Activated naive CD4-positive, alpha-beta T cell treated with anti-CD3 and anti-CD28 coated beads, Interleukin-2, amount 10 ng/mL, durations not matched to agents 7 days and 5 days (primary cell): ENCODE measurements around the gene KIAA1614.
"Not testable (repeated sequence)": the region's sequence is repeated elsewhere in the genome, so short reads cannot be mapped to it uniquely, and the experiment has no call there.

Experiments used
- CTCF ChIA-PET: fragments of 350-600 bp; sonication (Branson Sonifier 250); formaldehyde crosslinking; loops from one replicate; lab custom pipeline; 2021; ENCODE audit warnings: antibody characterized with exemption; lab: Charles Lee
- DNase-seq: peaks from one replicate; pipeline ENCODE4 v3.0.0-alpha.2; 2020
- H3K27ac Mint-ChIP-seq: one replicate; pipeline ENCODE4 v1.8.0; 2021; ENCODE audit warnings: mild to moderate bottlenecking, moderate library complexity, mixed read lengths
- H3K27me3 Mint-ChIP-seq: one replicate; pipeline ENCODE4 v1.8.0; 2021; ENCODE audit warnings: mild to moderate bottlenecking, mixed read lengths
- H3K36me3 Mint-ChIP-seq: one replicate; pipeline ENCODE4 v1.8.0; 2021; ENCODE audit warnings: mixed read lengths
- H3K4me1 Mint-ChIP-seq: one replicate; pipeline ENCODE4 v1.8.0; 2021; ENCODE audit warnings: mixed read lengths
- H3K4me3 Mint-ChIP-seq: one replicate; pipeline ENCODE4 v1.8.0; 2021; ENCODE audit warnings: mild to moderate bottlenecking, moderate library complexity, mixed read lengths
- H3K9me3 Mint-ChIP-seq: one replicate; pipeline ENCODE4 v1.8.0; 2021; ENCODE audit warnings: mixed read lengths

Gene KIAA1614

DNA sequence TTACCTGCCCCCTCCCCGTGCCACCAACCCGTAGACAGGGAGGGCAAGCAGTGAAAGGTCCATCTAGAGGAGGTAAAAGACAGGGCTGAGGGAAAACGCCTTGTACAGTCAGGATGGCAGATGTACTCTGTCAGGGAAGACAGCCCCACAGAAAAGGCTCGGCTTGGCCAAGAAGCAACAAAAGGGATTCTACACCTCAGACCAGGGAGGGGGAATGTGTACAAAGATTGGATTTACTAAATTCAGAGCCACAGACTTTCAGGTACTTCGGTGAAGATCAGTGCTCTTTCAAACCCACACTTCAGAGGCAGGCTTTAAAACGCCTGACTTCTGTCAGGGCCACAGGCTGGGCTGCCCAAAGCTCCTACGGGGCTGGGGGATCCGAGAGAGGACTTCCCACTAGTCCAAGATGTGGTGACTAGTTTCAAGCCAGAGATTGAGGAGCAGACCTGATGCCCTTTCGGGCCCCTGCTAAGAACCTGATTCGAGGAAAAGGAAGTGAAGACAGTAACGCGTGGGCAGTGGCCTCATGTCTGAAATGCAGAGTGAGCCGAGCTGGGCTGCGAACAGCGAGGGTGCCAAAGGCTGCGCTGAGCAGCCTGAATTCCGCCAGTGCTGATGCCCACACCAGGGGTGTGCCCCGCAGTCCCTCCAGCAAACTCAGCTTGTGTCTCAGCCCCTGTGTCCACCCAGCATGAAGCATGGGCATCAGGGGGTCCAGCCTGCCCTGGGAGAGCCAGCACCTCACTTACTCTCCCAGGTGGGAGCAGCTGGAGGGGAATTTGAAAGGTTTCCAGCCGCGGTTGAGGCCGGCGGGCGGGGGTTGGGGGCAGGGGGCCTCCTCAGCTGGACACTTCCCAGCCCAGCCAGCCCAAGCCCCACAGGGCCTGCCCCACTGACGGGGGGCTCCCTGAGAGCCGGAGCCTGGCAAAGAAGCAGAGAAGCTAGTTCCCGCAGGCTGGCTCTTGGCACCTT is 36.2 kb downstream of the KIAA1614 start:
- peaks cover 28% of the 10 kb centered on the region for H3K36me3 Mint-ChIP-seq

DNA sequence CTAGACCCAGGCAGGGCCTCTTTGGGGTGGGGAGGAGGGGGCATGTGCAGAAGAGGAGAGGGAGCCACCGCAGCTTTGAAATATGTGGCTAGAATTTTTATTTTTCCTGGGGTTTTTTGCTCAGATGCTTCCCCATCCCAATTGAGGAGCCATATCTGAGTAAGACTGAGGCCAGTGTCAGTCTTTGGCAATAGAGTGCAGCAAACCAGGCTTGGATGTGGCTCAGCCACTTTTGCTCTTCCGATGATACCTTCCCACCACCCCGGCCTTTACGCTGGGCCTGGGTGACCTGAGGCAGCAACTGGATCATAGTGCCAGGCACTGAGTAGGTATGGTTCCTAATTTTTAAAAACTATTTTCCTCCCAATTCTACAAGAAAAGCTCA is 36.9 kb downstream of the KIAA1614 start:
- no peak overlapping the region for H3K4me3 Mint-ChIP-seq
- peaks cover 28% of the 10 kb centered on the region for H3K36me3 Mint-ChIP-seq
- H3K9me3 Mint-ChIP-seq: peaks cover 27% of the 10 kb centered on the region
- peaks cover 18% of the 10 kb centered on the region for H3K4me1 Mint-ChIP-seq
- CTCF ChIA-PET: no interaction called here
- no peaks in the 10 kb centered on the region for H3K27me3 Mint-ChIP-seq
- no peak for DNase-seq
- no peak overlapping the region for H3K27ac Mint-ChIP-seq

More for the DNA sequence above, 36.2 kb downstream of the KIAA1614 start:
- DNase-seq: no peak
- H3K4me1 Mint-ChIP-seq: peaks cover 17% of the 10 kb centered on the region
- H3K27me3 Mint-ChIP-seq: no peaks in the 10 kb centered on the region
- H3K9me3 Mint-ChIP-seq: peaks cover 27% of the 10 kb centered on the region
- H3K4me3 Mint-ChIP-seq: no peak overlapping the region
- H3K27ac Mint-ChIP-seq: no peak overlapping the region
- CTCF ChIA-PET: no interaction called here

DNA sequence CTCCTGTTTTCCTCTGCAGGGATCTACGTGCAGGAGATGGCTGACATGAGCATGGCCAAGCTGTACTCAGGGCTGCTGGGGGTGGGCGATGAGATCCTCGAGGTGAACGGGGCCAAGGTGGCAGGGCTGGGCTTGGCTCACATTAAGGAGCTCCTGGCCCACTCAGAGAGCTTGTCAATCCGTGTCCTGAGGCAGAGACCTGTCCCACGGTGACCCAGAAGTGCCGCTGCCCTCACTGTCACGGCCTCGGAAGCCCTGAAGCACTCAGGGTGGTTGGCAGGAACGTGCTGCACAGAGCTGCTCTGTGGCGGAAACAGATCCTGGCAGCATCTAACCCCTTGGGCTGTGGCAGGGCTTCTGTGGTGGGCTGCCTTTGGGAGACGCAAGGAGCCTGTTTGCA is 37.6 kb downstream of the KIAA1614 start:
- CTCF ChIA-PET: no interaction called here
- Mint-ChIP-seq H3K4me3 (no peak overlapping the region), H3K9me3 (peaks cover 27% of the 10 kb centered on the region), H3K27me3 (no peaks in the 10 kb centered on the region), H3K36me3 (peaks cover 28% of the 10 kb centered on the region), H3K4me1 (peaks cover 18% of the 10 kb centered on the region), H3K27ac (no peak overlapping the region)
- no peak for DNase-seq

DNA sequence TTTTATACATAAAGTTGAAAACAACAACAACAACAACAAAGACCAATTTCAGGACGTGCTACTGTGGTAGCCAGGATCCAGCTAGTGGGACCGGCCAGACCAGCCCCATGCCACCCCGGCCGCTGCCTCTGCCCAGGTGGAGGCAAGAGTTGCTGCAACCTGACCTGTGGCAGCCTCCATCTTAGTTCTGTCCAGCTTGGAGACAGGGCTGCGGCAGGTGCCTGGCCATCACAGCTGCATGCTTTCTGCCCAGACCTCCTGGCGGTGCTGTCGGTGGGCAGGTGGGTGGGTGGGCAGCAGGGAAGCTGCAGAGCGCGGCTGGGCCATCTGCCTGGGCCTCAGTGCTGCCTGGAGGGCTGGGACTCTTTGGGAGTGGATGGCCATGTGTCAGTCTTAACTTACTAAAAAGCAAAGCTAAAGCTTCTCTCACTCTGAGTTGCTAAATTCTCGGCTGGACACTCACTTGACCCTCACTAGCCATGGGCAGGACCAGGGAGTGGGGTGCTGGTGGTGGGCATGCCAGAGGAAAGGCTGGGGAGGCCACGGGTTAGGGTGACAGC is 38.6 kb downstream of the KIAA1614 start:
- H3K36me3 Mint-ChIP-seq: peaks cover 24% of the 10 kb centered on the region
- CTCF ChIA-PET: interaction anchor here (1.8 kb wide), 1 partner anchor 215 kb away, joined by 4 read pairs; no protein-coding TSS in a partner anchor

DNA sequence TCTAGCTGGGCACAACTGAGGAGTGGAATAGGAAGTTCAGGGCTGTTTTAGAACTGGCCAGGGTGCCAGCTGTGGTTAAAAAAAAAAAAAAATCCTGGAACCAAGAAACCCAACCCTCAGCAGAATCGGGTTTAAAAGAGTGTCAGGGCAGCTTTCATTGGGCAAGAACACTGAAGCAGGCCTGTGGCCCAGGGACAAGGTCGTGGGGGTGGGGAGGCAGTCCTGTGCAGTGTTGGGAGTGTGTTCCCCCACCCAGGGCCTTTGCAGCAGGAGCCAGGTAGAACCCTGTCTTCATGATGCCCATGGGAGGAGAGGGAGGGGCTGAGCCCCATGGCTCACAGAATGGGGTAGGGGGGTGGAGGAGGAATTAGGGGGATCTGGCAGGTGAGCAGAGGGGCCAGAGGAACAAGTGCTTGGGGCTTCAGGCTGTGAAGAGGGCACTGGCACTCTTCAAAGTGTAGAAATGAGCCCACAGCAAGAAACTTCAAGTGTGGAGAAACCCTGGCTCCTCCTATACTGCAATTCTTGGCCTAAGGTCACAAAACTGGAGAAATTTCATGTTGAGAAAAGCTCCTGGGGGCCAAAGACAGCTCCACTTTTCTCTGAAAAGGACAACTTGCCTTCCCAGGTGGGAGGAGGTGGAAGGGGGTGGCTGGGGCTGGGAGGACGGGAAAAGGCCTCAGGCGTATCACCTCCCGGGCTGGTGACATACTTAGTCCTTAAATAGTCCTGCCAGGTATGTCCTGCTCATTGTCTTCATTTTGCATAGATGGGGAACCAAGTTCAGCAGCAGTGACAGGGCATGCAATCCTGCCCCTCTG is 39.3 kb downstream of the KIAA1614 start:
- Mint-ChIP-seq H3K36me3 (peaks cover 17% of the 10 kb centered on the region), H3K4me1 (peaks cover 8% of the 10 kb centered on the region), H3K27me3 (no peaks in the 10 kb centered on the region), H3K9me3 (peaks cover 16% of the 10 kb centered on the region), H3K4me3 (no peak overlapping the region), H3K27ac (no peak overlapping the region)
- CTCF ChIA-PET: interaction anchor here (1.8 kb wide), 1 partner anchor 214 kb away, joined by 4 read pairs; no protein-coding TSS in a partner anchor
- no peak for DNase-seq

More for the DNA sequence above, 38.6 kb downstream of the KIAA1614 start:
- peaks cover 24% of the 10 kb centered on the region for H3K9me3 Mint-ChIP-seq
- H3K27ac Mint-ChIP-seq: no peak overlapping the region
- no peaks in the 10 kb centered on the region for H3K27me3 Mint-ChIP-seq
- H3K4me1 Mint-ChIP-seq: peaks cover 15% of the 10 kb centered on the region
- no peak for DNase-seq
- H3K4me3 Mint-ChIP-seq: no peak overlapping the region

DNA sequence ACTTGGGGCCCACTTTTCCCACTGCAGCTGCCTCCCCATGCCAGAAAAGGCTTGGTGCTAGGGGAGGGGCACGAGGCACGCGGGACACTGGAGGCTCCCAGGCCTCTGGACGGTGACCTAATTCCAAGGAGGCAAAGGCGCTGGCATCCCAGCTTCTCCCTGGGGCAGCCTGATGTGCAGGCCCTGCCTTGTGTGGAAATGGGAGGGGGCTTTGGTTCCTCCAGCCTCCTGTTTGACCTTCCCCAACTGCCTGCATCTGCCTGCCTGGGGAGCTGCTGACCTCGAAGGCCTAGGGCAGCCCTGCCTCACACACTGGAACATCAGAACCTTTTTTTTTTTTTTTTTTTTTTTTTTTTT is 39.9 kb downstream of the KIAA1614 start:
- peaks cover 14% of the 10 kb centered on the region for H3K36me3 Mint-ChIP-seq
- CTCF ChIA-PET: interaction anchor here (1.8 kb wide), 1 partner anchor 214 kb away, joined by 4 read pairs; no protein-coding TSS in a partner anchor
- H3K4me3 Mint-ChIP-seq: no peak overlapping the region
- DNase-seq: no peak
- no peaks in the 10 kb centered on the region for H3K27me3 Mint-ChIP-seq
- H3K9me3 Mint-ChIP-seq: peaks cover 10% of the 10 kb centered on the region
- H3K27ac Mint-ChIP-seq: no peak overlapping the region
- peaks cover 6% of the 10 kb centered on the region for H3K4me1 Mint-ChIP-seq

DNA sequence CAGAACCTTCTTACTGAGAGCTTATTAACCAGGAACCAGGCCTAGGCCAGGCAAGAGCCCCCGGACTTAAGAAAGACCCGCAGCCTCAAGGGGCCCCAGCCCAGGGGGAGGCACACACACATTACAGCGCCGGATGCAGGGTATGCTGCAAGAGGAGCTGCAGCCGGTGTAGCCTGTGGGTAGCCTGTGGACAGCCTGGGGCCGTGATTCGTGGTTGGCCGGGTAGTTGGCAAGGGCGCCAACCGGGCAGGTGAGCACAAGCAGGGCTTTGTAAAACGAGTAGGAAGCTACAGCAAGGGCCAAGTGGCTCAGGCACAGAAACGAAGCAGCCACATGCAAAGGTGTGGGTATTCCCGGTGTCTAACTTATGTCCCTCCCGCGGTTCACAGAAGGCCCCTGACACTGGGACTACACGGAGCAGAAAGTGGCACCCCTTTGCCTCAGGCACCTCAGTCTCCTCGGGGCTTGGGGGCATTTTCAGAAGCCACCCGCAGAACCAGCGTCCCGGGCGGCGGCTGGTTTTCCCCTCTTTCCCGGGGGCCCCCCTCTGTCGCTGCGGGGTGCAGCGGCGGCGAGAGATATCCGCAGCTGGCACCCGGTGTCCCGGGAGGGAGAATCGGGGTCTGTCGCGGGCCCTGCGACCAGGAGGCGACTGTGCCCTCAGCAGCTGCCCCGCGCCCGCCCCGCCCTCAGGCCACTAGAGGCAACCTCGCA is 40.8 kb downstream of the KIAA1614 start:
- Mint-ChIP-seq H3K36me3 (peaks cover 10% of the 10 kb centered on the region), H3K9me3 (peaks cover 5% of the 10 kb centered on the region), H3K27ac (no peak overlapping the region), H3K27me3 (no peaks in the 10 kb centered on the region), H3K4me1 (peaks cover 6% of the 10 kb centered on the region), H3K4me3 (peak overlapping the region; percentile 62)
- DNase-seq: no peak
- CTCF ChIA-PET: interaction anchor here (1.8 kb wide), 1 partner anchor 213 kb away, joined by 4 read pairs; no protein-coding TSS in a partner anchor

DNA sequence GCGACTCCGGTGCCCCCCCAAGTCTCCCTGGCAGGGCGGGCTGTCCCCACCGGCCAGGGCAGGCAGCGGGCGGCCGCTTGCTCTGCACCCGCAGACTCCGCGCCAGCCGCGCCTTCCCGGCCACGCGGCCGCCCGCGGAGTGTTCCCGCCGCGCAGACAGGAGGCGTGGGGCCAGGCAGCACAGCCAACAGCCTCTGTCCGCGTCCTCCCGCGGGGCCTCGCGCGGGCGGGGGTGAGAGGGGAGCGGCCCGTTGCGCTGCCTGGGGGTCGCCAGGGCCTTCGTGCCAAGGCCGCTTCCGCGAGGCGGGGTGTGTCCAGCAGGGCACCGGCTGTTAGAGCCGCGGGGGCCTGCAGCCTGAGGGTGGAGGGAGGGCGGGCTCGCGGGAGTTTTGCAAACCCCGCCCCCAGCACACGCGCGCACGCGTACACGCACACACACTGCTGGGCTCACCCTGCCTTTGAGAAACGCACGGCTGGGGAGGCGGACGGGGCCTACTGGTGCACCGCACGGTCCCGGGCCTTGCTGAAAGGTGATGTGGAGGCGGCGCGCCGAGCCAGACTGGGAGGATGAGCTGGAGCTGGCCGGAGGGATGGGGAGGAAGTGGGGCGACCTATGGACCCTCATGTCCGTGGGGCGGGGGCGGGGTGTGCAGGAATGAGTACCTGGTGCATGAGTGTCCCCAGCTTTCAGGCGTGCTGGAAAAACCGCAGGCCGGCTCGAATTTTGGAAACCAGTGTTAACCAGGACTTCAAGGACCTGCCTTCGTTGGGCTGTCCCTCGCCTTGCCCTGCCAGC is 41.5 kb downstream of the KIAA1614 start:
- Mint-ChIP-seq H3K4me3 (peak overlapping the region; percentile 55), H3K27me3 (no peaks in the 10 kb centered on the region), H3K9me3 (no peaks in the 10 kb centered on the region), H3K36me3 (peaks cover 10% of the 10 kb centered on the region), H3K4me1 (peaks cover 6% of the 10 kb centered on the region), H3K27ac (no peak overlapping the region)
- CTCF ChIA-PET: interaction anchor here (1.2 kb wide), 1 partner anchor 14 kb away, joined by 4 read pairs; no protein-coding TSS in a partner anchor
- peak; percentile 76 for DNase-seq

DNA sequence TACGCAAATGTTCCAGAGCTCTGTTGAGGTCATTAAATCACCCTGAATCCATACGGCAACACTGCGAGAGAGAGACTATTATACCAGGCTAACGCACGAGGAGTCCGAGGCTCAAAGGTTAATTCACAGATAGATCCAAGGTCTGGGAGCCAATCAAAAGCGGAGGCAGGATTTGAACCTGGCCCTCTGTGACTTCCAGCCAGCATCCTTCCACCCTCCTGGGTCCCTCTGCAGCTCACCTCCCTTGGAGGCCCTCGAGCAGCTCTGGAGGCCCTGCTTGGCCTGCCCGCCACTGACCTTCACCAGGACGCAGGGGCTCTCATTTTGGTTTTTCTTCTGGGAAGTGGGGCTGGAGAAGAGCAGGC is 42.1 kb downstream of the KIAA1614 start:
- H3K27ac Mint-ChIP-seq: no peak overlapping the region
- H3K36me3 Mint-ChIP-seq: peaks cover 14% of the 10 kb centered on the region
- CTCF ChIA-PET: interaction anchor here (1.2 kb wide), 1 partner anchor 14 kb away, joined by 4 read pairs; no protein-coding TSS in a partner anchor
- peaks cover 6% of the 10 kb centered on the region for H3K4me1 Mint-ChIP-seq
- H3K4me3 Mint-ChIP-seq: peak overlapping the region; percentile 55
- no peaks in the 10 kb centered on the region for H3K27me3 Mint-ChIP-seq
- H3K9me3 Mint-ChIP-seq: no peaks in the 10 kb centered on the region
- DNase-seq: no peak

DNA sequence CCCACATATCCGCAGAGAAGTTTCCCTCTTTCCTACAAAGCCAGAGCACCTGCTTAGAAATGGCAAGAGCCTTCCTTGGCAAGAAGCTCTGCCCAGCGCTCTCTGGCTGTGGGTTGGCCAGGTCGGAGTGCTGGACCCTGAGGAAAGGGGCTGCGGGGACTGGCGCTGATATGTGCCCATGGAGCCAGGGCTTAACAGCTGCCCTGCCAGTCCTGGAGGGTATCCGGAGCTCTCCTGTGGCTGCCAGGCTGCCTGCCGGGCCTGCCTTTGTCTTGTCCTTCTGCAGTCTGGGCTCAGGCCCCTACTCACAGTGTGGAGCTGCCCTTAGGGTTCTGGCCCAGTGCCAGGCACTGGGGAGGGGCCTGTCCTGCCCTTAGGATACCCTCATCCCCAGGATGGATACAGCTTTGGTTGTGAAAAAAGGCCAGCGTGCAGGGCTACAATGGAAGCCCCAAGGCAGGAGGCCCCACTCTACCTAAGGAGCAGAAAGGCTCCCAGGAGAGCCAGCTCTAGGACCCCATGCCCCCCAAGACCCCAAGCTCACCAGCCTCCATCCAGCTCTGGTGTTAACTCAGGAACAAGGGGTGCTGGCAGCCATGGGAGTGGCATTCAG is 43.4 kb downstream of the KIAA1614 start:
- Mint-ChIP-seq H3K4me1 (peaks cover 6% of the 10 kb centered on the region), H3K4me3 (no peak overlapping the region), H3K27me3 (no peaks in the 10 kb centered on the region), H3K9me3 (peaks cover 3% of the 10 kb centered on the region), H3K27ac (no peak overlapping the region), H3K36me3 (peaks cover 21% of the 10 kb centered on the region)
- DNase-seq: no peak
- CTCF ChIA-PET: no interaction called here

DNA sequence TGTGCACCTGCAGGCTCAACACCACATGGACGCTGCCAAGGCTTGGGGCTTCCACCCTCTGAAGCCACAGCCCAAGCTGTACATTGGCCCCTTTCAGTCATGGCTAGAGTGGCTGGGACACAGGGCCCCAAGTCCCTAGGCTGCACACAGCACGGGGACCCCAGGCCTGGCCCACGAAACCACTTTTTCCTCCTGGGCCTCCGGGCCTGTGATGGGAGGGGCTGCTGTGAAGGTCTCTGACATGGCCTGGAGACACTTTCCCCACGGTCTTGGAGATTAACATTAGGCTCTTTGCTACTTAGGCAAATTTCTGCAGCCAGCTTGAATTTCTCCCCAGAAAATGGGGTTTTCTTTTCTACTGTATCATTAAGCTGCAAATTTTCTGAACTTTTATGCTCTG is 46.9 kb downstream of the KIAA1614 start:
- H3K4me3 Mint-ChIP-seq, DNase-seq, CTCF ChIA-PET, H3K4me1 Mint-ChIP-seq, H3K9me3 Mint-ChIP-seq, H3K27ac Mint-ChIP-seq, H3K27me3 Mint-ChIP-seq: not testable (repeated sequence)
- H3K36me3 Mint-ChIP-seq: peaks cover 24% of the 10 kb centered on the region

DNA sequence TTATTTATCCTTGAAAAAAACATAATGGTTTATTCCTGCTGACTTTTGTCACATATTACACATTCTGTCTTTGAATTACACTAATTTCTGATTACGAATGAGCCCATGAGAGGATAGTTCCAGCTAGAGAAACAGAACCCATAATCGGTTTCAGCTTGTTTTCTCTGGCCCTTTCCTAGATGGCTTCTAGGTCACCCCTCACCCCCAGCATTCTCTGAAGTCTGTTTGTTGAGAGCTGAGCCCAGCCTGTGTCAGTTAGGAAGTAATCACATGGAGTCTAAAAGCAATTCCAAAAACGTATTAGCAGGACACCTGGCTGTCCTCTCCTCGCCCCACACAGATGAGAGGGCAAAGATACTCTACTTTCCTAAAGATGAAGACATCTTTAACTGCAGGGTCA is 48.9 kb downstream of the KIAA1614 start:
- DNase-seq: no peak
- Mint-ChIP-seq H3K9me3 (peaks cover 3% of the 10 kb centered on the region), H3K27ac (no peak overlapping the region), H3K4me3 (no peak overlapping the region), H3K27me3 (no peaks in the 10 kb centered on the region), H3K4me1 (no peaks in the 10 kb centered on the region), H3K36me3 (peaks cover 24% of the 10 kb centered on the region)
- CTCF ChIA-PET: interaction anchor here (1.5 kb wide), 1 partner anchor 12 kb away, joined by 3 read pairs; no protein-coding TSS in a partner anchor
